ENCODE results near the gene KCNN3.

- TF ChIP-seq, protein P1, sequence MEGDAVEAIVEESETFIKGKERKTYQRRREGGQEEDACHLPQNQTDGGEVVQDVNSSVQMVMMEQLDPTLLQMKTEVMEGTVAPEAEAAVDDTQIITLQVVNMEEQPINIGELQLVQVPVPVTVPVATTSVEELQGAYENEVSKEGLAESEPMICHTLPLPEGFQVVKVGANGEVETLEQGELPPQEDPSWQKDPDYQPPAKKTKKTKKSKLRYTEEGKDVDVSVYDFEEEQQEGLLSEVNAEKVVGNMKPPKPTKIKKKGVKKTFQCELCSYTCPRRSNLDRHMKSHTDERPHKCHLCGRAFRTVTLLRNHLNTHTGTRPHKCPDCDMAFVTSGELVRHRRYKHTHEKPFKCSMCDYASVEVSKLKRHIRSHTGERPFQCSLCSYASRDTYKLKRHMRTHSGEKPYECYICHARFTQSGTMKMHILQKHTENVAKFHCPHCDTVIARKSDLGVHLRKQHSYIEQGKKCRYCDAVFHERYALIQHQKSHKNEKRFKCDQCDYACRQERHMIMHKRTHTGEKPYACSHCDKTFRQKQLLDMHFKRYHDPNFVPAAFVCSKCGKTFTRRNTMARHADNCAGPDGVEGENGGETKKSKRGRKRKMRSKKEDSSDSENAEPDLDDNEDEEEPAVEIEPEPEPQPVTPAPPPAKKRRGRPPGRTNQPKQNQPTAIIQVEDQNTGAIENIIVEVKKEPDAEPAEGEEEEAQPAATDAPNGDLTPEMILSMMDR (IDR thresholded peaks at IDR 0.05; ENCODE audit: low read depth, low read length), result no peak
- TF ChIP-seq, protein P2, sequence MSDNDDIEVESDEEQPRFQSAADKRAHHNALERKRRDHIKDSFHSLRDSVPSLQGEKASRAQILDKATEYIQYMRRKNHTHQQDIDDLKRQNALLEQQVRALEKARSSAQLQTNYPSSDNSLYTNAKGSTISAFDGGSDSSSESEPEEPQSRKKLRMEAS (IDR thresholded peaks at IDR 0.05; ENCODE audit: low read depth, low read length), result no peak
These were observed 113.1 kb downstream of the KCNN3 start for GRCh38 chr1:154756793-154757548.
